ENCODE measurements around the gene RNF144A.
"Not testable (repeated sequence)": the region's sequence is repeated elsewhere in the genome, so short reads cannot be mapped to it uniquely, and the experiment has no call there.

Gene RNF144A

GRCh38 chr2:6929196-6929819 lies 12.1 kb downstream of the RNF144A start:
- no peak for DNase-seq (ENCODE audit: low read depth in 2 of 2)

- no peak for DNase-seq (ENCODE audit: low read depth in 2 of 2)
Observed at GRCh38 chr2:6930923-6931647, 13.9 kb downstream of the RNF144A start.

- no peak for DNase-seq (ENCODE audit: low read depth in 2 of 2)
Observed at GRCh38 chr2:6931753-6932152, 14.5 kb downstream of the RNF144A start.

GRCh38 chr2:6932206-6932605 lies 15.0 kb downstream of the RNF144A start:
- DNase-seq (ENCODE audit: low read depth in 2 of 2): no peak

GRCh38 chr2:6932828-6933227 lies 15.6 kb downstream of the RNF144A start:
- no peak for DNase-seq (ENCODE audit: low read depth in 2 of 2)

GRCh38 chr2:6933911-6934310 lies 16.7 kb downstream of the RNF144A start:
- DNase-seq (ENCODE audit: low read depth in 2 of 2): no peak

GRCh38 chr2:6934345-6934744 lies 17.1 kb downstream of the RNF144A start:
- DNase-seq (ENCODE audit: low read depth in 2 of 2): no peak

GRCh38 chr2:6934758-6935651 lies 17.8 kb downstream of the RNF144A start:
- no peak for DNase-seq (ENCODE audit: low read depth in 2 of 2)

GRCh38 chr2:6935652-6936020 lies 18.4 kb downstream of the RNF144A start:
- not testable (repeated sequence) for DNase-seq (ENCODE audit: low read depth in 2 of 2)

- no peak for DNase-seq (ENCODE audit: low read depth in 2 of 2)
Observed at GRCh38 chr2:6937157-6937556, 19.9 kb downstream of the RNF144A start.

GRCh38 chr2:6937582-6937981 lies 20.4 kb downstream of the RNF144A start:
- DNase-seq (ENCODE audit: low read depth in 2 of 2): no peak

GRCh38 chr2:6939071-6939470 lies 21.9 kb downstream of the RNF144A start:
- DNase-seq (ENCODE audit: low read depth in 2 of 2): no peak

GRCh38 chr2:6940820-6941219 lies 23.6 kb downstream of the RNF144A start:
- no peak for DNase-seq (ENCODE audit: low read depth in 2 of 2)

GRCh38 chr2:6941299-6942046 lies 24.3 kb downstream of the RNF144A start:
- no peak for DNase-seq (ENCODE audit: low read depth in 2 of 2)

- no peak for DNase-seq (ENCODE audit: low read depth in 2 of 2)
Observed at GRCh38 chr2:6942848-6943247, 25.6 kb downstream of the RNF144A start.

- no peak for DNase-seq (ENCODE audit: low read depth in 2 of 2)
Observed at GRCh38 chr2:6943523-6943922, 26.3 kb downstream of the RNF144A start.

- no peak for DNase-seq (ENCODE audit: low read depth in 2 of 2)
Observed at GRCh38 chr2:6943971-6944370, 26.8 kb downstream of the RNF144A start.

GRCh38 chr2:6944555-6944954 lies 27.3 kb downstream of the RNF144A start:
- no peak for DNase-seq (ENCODE audit: low read depth in 2 of 2)

GRCh38 chr2:6945087-6945813 lies 28.0 kb downstream of the RNF144A start:
- DNase-seq (ENCODE audit: low read depth in 2 of 2): no peak

GRCh38 chr2:6945821-6946220 lies 28.6 kb downstream of the RNF144A start:
- no peak for DNase-seq (ENCODE audit: low read depth in 2 of 2)

- DNase-seq (ENCODE audit: low read depth in 2 of 2): no peak
Observed at GRCh38 chr2:6946722-6947121, 29.5 kb downstream of the RNF144A start.
